Epithelial cell of proximal tubule (primary cell): ENCODE measurements around the gene ACSF3. TPM values are rescaled to one million over a fixed set of nuclear protein-coding genes. Genes with fewer than 3 reads are reported as not detected.

Experiments used
- DNase-seq: peaks from one replicate; pipeline ENCODE4 v3.0.0-alpha.2; 2011; ENCODE audit warnings: low read depth
- H3K4me3 ChIP-seq: 2 replicates; pipeline ENCODE4 v1.5.1; 2011; ENCODE audit warnings: low read depth, mild to moderate bottlenecking, low read length
- total RNA-seq: library from RNA; depleted of rRNA; stranded (reverse); fragments of >200 nt; gene quantifications from 2 replicates; pipeline ENCODE4 v1.2.3, GENCODE V29; 2015
- TF ChIP-seq, protein P1 (sequence below): conservative IDR thresholded peaks from 2 replicates; pipeline ENCODE4 v1.5.1; 2012; ENCODE audit warnings: low read depth, mild to moderate bottlenecking, low read length

ACSF3 gene
- total RNA-seq, 1 donor from 2014 or later, result 16.5 TPM

DNA sequence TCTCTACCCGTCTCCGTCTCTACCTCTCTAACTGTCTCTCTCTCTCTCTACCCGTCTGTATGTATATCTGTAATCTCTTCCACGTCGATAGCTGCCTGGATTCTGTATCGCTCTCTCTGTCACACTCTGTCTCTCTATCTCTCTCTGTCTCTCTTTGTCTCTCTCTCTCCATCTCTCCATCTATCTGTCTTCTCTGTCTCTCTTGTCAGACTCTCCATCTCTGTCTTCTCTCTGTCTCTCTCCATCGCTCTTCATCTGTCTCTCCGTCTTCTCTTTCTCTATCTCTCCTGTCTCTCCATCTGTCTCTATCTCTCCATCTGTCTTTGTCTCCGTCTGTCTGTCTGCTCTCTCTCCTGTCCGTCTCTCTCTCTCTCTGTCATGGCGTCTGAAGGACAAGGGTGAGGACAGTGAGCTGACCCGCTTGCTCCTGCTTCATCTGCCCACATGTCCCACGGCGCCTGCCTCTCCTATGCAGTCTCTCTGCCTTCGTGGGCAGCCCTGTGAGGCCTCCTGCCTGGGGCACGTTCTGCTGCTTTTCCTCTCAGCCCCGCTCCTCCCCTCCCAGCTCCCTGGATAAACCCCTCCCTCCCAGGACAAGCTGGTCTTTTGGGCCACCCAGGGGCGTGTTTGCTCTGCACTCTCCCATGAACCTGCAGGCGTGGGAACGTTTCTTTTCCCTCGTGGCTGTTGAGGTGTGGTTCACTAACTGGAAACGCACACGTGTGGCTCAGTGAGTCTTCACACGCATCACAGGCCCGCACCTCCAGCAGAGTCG, 18.9 kb downstream of the ACSF3 start:
- DNase-seq, result no peak
- H3K4me3 ChIP-seq, result no peak overlapping the region
- TF ChIP-seq, protein P1, sequence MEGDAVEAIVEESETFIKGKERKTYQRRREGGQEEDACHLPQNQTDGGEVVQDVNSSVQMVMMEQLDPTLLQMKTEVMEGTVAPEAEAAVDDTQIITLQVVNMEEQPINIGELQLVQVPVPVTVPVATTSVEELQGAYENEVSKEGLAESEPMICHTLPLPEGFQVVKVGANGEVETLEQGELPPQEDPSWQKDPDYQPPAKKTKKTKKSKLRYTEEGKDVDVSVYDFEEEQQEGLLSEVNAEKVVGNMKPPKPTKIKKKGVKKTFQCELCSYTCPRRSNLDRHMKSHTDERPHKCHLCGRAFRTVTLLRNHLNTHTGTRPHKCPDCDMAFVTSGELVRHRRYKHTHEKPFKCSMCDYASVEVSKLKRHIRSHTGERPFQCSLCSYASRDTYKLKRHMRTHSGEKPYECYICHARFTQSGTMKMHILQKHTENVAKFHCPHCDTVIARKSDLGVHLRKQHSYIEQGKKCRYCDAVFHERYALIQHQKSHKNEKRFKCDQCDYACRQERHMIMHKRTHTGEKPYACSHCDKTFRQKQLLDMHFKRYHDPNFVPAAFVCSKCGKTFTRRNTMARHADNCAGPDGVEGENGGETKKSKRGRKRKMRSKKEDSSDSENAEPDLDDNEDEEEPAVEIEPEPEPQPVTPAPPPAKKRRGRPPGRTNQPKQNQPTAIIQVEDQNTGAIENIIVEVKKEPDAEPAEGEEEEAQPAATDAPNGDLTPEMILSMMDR, result no peak

DNA sequence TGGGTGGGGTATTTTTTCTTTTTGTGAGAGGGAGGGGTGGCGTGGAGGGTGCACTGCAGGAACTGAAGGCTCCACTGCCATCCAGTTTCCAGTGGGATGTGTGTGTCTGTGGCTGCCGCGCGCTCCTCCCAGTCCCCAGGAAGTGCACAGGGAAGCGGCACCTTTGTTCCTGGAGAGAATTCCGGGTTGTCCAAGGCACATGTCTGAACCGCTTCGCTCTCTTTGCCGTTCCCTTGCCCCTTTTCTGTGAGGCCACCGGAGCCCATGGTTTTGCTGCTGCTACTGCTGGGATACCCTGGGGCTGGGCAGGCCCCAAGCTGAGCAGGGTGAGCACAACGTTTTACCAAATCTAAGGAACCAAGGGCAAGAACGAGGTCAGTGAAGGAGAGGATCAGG, 19.5 kb downstream of the ACSF3 start:
- DNase-seq, result no peak
- H3K4me3 ChIP-seq, result no peak overlapping the region
- TF ChIP-seq, protein P1, result no peak

DNA sequence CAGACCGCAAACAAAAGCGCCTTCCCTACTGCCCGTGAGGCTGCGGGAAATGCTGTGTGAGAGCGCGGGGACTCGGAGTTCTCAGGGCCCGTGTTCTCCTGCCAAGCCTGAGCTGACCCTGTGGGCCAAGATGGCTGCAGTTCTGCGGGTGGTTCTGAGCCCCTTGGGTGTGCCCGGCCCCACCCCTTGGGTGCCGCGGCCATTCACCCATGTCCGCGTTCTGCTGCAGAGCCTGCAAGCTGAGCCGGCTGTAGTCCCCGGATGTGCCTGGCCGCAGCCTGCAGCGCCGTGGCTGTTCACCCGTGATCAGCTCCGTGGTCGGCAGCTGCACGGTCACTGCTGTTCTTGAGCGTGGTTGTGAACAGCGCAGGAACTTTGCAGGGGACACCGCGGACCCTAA, 20.0 kb downstream of the ACSF3 start:
- DNase-seq, result no peak
- TF ChIP-seq, protein P1, result no peak
- H3K4me3 ChIP-seq, result no peak overlapping the region

DNA sequence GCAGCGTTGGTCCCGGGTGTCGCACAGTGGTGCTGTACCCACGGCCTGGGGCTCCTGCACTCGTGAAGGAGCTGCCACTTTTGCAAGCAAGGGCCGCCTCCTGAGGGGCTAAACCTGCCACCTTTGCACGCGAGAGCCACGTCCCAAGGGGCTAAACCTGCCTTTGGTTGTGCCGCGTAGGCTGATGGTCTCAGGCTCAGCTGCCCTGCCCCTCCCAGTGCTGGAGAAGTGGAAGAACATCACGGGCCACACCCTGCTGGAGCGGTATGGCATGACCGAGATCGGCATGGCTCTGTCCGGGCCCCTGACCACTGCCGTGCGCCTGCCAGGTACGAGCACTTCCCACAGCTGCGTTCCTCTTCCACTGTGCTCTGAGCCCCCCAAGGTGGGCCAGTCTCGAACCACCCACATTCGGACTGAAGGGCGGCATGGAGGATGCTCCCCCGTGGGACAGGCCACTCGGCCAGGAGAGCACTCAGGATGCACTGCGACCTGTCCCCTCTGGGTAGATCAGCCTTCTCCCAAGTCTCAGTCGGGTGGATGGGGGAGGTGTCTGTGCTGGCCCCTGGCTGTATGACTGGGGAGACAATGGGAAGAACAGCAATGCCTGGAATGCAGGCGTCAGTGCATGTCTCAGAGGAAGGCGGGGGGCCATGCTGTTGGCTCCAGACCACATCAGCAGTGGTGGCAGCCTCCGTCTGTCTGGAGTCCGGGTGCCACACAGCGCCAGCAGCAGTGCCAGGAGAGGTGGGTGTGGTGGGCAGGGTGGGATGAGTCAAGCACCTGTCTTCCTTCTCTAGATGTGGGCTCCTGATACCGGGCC, 20.7 kb downstream of the ACSF3 start:
- no peak for DNase-seq
- H3K4me3 ChIP-seq, result no peak overlapping the region
- TF ChIP-seq, protein P1, result no peak

DNA sequence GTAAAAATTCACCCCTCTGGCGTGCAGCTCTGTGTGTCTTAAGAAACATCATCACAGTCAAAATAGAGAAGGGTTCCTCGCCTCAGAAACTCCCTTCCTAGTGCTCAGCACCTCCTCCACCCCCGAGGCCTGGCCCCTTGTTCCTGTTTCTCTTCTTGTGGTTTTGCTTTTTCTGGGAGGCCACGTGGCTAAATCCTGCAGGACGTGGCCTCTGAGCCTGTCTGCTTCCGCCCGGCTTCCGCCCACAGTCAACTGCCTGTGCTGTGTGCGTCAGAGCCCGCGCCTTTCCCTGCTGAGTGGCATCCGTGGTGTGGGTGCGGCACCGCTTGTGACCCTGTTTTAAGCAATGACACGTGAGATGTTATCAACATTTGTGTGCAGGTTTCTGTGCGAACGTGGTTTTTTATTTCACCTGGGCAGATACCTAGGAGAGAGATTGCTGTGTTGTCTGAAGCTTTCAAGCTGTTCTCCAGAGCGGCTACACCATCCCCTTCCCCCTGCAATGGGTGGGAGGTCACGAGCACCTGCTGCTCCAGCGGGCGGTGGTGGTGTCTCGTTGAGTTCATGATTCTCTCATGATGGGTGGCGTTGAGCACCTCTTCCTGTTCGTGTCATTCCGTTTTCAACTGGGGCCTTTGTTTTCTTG, 21.7 kb downstream of the ACSF3 start:
- no peak overlapping the region for H3K4me3 ChIP-seq
- DNase-seq, result no peak
- TF ChIP-seq, protein P1, result no peak

DNA sequence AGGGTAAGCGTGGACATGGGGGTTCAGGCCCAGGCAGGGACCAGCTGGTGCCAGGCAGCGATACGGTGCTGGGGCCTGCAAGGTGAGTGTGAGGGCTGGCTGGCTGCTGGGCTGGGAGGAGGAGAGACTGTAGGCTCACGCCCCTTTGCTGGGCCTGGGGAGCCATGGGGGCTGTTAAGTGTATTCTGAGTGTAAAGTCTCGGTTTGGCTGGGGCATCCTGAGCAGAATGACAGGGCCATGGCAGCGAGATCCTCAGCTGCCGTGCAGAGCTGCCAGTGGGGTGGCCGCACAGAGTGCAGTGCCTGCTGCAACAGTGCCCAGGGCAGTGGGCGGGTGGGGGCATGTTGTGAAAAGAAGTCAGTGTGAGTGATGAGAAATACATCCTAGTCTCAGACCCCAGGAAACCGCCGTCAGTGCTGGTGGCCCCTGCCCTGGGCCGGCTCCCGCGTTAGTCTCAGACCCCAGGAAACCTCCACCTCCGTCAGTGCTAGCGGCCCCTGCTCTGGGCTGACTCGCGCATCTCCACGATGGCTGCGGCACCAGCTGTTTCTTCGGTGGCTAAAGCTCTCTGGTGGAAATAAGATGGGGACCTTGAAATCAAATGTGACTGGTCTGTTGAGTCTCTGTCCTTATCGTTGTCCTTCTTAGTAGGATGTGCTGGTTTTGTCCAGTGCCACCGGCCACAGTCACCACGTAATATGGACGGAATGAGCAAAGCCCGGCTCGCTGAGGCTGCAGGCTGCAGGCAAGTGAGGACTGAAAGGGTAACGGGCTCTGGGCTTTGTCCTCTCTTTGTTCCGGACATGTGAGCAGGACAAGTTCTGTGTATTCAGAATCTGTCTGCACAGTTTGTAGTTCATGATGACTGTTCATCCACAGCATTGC, 22.9 kb downstream of the ACSF3 start:
- no peak overlapping the region for H3K4me3 ChIP-seq
- TF ChIP-seq, protein P1, result no peak
- no peak for DNase-seq
